IPS-18c (cell line): ENCODE measurements around the gene CAMKMT.

Experiments
- H3K4me3 ChIP-seq: 2 replicates; pipeline ENCODE4 v1.7.0; 2013; ENCODE audit warnings: low read depth, mild to moderate bottlenecking, low read length, moderate library complexity; ENCODE audit not compliant: insufficient read depth
- H3K9me3 ChIP-seq: one replicate; pipeline ENCODE4 v1.6.1; 2013; ENCODE audit warnings: mild to moderate bottlenecking, low read length, moderate library complexity; ENCODE audit not compliant: control insufficient read depth, insufficient read depth

Gene CAMKMT

DNA sequence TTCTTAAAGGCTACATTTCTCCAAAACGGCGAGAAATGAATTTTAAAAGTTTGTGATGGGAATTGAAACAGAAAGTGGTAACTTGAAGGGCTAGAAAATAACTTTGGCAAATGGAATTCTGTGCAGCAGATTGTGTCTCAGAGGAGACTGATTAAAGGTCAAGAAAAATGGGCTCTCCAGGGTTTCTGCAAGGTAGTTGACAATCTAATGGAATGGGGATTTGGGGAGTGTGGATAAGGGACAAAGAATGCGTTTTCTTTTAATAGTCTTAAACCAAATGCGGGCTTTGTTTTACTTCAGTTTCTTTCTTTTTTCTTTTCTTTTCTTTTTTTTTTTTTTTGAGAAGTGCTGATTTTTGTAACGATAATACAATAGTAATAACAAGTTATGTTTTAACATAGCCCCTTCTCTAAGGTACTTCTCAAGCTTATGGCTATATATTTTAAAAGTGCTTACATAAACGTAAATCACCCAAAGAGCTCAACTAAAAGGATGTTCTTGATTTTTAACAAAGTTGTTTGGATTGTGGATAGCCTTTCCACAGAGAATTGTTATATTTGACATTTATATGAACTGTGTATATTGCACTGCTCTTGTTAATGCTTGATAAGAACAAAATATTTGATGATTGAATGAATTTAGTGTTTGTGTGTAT, 36.6 kb downstream of the CAMKMT start:
- H3K9me3 ChIP-seq, result no peaks in the 10 kb centered on the region
- no peak overlapping the region for H3K4me3 ChIP-seq

GRCh38 chr2:44420725-44421124, 59.0 kb downstream of the CAMKMT start:
- no peak overlapping the region for H3K4me3 ChIP-seq
- H3K9me3 ChIP-seq, result no peaks in the 10 kb centered on the region

GRCh38 chr2:44424211-44424610, 62.5 kb downstream of the CAMKMT start:
- Histone ChIP-seq H3K4me3 (no peak overlapping the region), H3K9me3 (no peaks in the 10 kb centered on the region)

GRCh38 chr2:44429034-44429433, 67.3 kb downstream of the CAMKMT start:
- Histone ChIP-seq H3K9me3 (no peaks in the 10 kb centered on the region), H3K4me3 (no peak overlapping the region)

- Histone ChIP-seq H3K4me3 (no peak overlapping the region), H3K9me3 (no peaks in the 10 kb centered on the region)
These were observed 68.6 kb downstream of the CAMKMT start for GRCh38 chr2:44430342-44430741.

DNA sequence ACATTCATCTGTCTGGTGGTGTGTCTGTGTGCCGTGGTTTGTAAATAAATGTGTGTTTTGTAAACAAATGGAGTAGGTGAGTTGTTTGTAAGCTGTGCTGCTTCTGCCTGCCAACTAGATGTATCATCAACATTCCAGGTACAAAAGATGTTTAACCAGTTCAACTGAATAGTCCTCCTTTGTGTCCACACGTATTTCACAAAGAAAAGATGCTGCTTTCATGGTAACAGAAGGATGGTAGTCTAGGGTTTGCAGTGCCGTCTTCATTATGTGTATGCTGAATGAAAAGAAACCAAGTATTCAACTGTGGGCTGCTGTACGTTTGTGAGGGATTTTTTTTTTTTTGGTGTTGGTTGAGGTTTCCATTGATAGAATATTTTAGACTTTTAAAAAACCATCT, 72.1 kb downstream of the CAMKMT start:
- no peaks in the 10 kb centered on the region for H3K9me3 ChIP-seq

GRCh38 chr2:44441200-44441599, 79.5 kb downstream of the CAMKMT start:
- H3K9me3 ChIP-seq, result peaks cover 3% of the 10 kb centered on the region
- H3K4me3 ChIP-seq, result no peak overlapping the region

More for the DNA sequence above, 72.1 kb downstream of the CAMKMT start:
- no peak overlapping the region for H3K4me3 ChIP-seq

DNA sequence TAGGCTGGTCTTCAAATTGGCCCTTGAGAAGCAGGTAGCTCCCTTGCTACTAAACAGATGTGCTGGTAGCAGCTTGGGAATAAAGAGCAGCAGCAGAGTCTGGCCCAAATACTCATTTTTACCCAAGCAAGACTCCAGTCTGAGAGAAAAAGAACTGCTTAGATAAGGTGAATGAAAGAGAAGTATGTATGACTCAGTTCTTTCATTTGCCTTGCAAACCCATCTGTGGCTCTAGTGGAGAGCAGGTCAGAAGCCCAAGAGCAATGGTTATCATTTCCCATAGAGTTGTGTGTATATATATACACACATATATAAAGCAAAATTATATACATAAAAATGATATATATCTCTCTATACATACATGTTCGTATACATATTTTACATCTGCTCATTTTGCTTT, 80.3 kb downstream of the CAMKMT start:
- Histone ChIP-seq H3K9me3 (peaks cover 3% of the 10 kb centered on the region), H3K4me3 (no peak overlapping the region)

GRCh38 chr2:44443517-44443916, 81.8 kb downstream of the CAMKMT start:
- Histone ChIP-seq H3K4me3 (no peak overlapping the region), H3K9me3 (peaks cover 3% of the 10 kb centered on the region)

- Histone ChIP-seq H3K4me3 (no peak overlapping the region), H3K9me3 (peaks cover 3% of the 10 kb centered on the region)
These were observed 83.1 kb downstream of the CAMKMT start for GRCh38 chr2:44444881-44445280.

DNA sequence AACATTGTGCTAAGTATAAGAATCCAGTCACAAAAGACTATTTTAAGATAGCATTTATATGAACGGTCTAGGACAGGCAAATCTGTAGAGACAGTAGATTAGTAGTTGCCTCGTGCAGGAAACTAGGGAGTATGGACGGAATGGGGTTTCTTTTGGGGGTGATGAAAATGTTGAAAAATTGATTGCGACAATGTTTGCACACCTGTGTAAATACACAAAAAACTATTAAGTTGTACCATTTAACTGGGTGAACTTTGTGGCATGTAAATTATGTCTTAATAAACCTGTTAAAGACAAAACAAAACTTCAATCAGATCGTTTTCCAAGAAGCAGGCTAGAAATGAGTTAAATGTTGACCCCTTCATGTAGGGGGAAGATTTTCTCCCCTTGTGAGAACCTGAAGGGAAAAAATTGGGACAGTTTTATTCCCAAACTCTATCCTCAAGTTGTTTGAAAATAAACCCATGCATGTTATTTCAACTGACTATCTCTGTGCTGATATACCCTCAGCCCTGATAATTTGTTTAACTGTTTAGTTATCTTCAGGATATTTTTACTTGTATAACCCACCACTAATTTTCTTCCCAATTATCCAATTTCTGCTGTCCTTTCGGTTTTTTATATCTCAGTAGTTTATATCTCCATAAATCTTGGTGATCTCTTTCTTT, 87.2 kb downstream of the CAMKMT start:
- Histone ChIP-seq H3K4me3 (no peak overlapping the region), H3K9me3 (peaks cover 3% of the 10 kb centered on the region)

GRCh38 chr2:44450082-44450481, 88.3 kb downstream of the CAMKMT start:
- Histone ChIP-seq H3K9me3 (peaks cover 3% of the 10 kb centered on the region), H3K4me3 (no peak overlapping the region)

- no peaks in the 10 kb centered on the region for H3K9me3 ChIP-seq
- no peak overlapping the region for H3K4me3 ChIP-seq
These were observed 89.1 kb downstream of the CAMKMT start for GRCh38 chr2:44450806-44451205.

DNA sequence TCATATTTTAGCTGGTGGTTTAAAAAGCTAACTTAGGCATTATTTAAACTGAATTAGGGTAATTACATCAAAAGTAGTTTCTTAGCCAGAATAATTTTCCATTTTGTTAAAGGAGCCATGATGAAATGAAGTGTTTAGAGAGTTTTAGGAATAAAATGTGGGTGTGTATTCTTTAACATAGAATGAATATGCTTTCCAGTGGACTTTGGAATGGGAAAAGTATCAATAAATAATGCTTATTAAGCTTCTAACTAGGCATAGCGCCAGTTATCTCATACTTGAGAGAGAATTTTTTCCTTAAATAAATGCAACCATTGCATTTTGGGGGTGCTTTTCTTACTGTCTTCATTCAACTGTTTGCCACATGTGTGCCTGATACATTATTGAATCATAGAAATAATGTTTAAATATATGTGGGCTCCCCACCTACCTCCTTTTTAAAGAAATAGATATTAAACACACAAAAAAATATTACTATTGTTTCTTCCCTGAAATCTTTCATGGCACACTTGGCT, 90.4 kb downstream of the CAMKMT start:
- Histone ChIP-seq H3K4me3 (no peak overlapping the region), H3K9me3 (no peaks in the 10 kb centered on the region)

- no peak overlapping the region for H3K4me3 ChIP-seq
These were observed 91.5 kb downstream of the CAMKMT start for GRCh38 chr2:44453259-44453658.

GRCh38 chr2:44455877-44456276, 94.1 kb downstream of the CAMKMT start:
- Histone ChIP-seq H3K9me3 (no peaks in the 10 kb centered on the region), H3K4me3 (no peak overlapping the region)

More at GRCh38 chr2:44453259-44453658, 91.5 kb downstream of the CAMKMT start:
- H3K9me3 ChIP-seq, result no peaks in the 10 kb centered on the region

DNA sequence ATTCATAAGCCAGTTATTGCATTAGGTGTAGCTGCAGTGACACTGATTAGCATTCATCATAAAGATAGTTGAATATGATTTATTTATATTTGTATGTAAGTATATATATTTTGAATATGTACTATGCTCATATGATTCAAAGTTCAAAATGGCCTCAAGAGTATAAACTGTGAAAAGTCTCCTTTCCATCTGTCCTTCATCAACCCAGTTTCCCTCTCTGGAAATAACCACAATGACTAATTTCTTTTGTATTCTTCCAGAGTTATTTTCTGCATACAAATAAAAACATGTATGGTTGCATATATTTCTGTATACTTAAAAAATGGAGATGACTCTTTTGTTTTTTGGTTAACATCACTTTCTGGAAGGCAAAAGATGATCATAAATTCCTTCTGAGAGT, 95.2 kb downstream of the CAMKMT start:
- Histone ChIP-seq H3K4me3 (no peak overlapping the region), H3K9me3 (no peaks in the 10 kb centered on the region)

DNA sequence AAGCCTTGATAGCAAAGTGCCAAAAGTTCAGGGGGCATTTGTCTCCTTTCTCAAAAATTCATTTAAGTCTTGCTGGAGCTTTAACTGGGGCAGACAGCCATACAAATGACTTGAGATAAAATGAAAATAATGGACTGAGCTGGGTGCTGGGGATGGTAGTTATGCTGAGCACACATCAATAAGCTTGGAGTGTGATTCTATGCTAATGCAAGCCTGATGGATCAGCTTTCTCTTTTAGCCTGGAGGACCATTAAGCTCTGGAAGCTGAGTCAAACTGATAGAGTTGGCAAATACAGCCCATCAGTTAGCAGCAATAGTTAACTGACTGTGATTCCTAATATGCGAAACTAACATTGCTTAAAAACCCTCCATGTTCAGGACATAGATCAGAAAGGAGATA, 98.0 kb downstream of the CAMKMT start:
- H3K9me3 ChIP-seq, result no peaks in the 10 kb centered on the region
- no peak overlapping the region for H3K4me3 ChIP-seq
